GM18858 (cell line): ENCODE results near the gene ATP8A2.
"Not testable (repeated sequence)": the region's sequence is repeated elsewhere in the genome, so short reads cannot be mapped to it uniquely, and the experiment has no call there.

Source experiments
- ATAC-seq: cut with Tn5 transposase; IDR thresholded peaks from one replicate; pipeline ENCODE4 v1.9.1; 2021; ENCODE audit not compliant: unreplicated experiment

The ATP8A2 gene

GRCh38 chr13:26053418-26053980, 681.7 kb downstream of the ATP8A2 start:
- ATAC-seq, result no peak

GRCh38 chr13:26054896-26055295, 683.1 kb downstream of the ATP8A2 start:
- ATAC-seq, result no peak

DNA sequence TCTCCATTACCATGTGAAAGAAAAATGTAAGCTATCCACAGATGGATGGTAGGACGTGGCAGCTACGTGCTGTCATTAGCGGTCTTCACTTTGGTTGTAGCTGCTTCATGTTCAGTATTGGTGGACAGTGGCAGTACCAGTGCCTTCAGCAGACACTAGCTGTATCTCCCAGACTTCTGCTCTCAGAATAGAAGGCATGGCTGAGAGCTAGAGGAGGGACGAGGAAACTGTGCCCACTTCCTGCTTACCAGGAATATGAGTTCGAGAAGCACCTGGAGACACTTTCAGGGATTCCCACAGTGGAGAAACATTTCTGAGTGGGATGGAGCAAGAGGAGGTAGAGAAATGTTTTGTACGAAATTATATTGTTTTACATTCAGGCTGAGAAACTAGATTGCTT, 686.9 kb downstream of the ATP8A2 start:
- no peak for ATAC-seq

DNA sequence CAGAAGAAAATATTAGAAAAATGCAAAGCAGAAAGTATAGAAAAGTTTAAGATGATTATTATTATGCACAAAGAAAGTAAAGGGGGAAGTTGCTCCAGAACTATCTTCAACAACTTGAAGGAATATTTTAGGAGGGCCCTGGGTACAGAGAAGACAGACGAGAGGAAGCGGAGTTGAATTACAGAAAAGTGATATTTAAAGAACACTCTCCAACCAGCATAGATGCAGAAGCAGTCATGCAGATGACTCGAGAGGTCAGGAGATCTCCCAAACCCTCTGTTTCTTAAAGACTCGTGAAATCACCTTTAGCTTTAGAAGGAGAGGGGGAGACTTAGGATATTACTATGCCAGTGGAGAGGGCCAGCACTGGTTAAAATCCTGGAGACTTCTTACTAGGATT, 688.6 kb downstream of the ATP8A2 start:
- ATAC-seq, result no peak

- no peak for ATAC-seq
Measured at GRCh38 chr13:26061256-26061655, 689.5 kb downstream of the ATP8A2 start.

DNA sequence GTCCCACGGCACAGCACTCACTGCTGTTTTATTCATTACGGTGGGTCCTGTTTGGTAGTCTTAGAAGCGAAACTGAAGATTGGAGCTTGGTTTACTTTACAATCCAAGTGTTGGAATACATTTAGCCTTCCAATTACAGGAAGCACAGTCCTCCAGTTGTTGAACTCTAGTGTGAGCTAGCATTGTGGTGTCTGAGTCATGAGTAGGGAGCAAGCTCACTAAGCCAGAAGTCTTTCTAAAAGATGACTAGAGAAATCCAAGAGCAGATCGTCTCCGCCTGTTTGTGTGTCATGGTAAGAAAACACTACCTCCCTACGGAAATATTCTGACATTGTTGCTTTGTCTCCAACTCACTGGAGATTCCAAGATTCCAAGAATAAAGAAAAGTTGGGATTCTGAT, 690.2 kb downstream of the ATP8A2 start:
- no peak for ATAC-seq

- ATAC-seq, result no peak
Measured at GRCh38 chr13:26062853-26063444, 691.2 kb downstream of the ATP8A2 start.

GRCh38 chr13:26066492-26066891, 694.7 kb downstream of the ATP8A2 start:
- not testable (repeated sequence) for ATAC-seq

DNA sequence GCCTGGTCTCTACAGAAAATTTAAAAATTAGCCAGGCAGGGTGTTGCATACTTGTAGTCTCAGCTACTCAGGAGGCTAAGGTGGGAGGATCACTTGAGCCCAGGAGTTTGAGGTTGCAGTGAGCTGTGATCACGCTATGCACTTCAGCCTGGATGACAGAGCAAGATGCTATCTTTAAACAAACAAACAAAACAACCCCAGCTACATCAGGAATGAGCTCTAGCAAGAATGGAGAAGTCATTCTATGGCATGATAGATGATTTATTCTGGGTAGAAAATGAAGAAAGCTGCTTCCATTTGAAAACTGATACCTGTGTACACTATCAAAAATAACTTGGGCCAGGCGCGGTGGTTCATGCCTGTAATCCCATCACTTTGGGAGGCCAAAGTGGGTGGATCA, 695.8 kb downstream of the ATP8A2 start:
- ATAC-seq, result no peak

GRCh38 chr13:26068372-26068771, 696.6 kb downstream of the ATP8A2 start:
- not testable (repeated sequence) for ATAC-seq

DNA sequence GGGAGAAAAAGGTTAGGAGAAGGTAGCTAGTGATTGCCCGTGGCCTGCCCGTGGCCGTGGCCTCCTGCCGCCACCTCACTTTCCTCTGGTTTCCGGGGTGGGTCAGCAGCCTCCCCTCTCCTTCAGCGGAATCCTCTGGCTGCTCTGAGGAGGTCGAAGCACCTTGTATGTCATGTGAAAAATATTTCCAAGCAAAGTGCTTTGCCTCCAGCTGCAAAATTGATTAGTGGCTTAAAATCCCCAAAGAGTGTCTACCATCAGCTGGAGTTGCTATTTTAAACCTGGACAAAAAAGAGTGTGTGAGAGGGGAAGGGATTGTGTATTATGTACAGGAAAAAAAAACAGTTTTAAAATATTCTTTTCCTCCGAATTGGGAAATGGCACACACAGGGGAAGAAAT, 697.9 kb downstream of the ATP8A2 start:
- ATAC-seq, result not testable (repeated sequence)

DNA sequence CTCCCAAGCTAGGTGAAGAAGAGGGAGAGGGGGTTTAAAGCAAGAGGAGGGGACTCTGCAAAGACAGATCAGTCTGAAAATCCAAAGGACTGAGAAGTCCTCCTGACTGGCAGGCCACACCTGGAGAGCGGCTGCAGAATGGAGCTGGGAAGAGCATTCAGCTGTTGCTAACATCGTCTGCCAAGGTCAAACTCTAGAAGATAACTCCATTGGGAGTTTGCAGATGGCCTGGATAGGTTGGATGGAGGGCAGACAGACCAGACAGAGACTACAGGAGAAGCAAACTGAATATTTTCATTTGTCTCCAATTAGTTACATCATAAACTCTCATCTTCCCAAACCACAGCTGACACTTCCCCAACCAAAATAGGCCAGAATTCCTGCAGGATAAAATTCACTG, 699.9 kb downstream of the ATP8A2 start:
- ATAC-seq, result no peak

DNA sequence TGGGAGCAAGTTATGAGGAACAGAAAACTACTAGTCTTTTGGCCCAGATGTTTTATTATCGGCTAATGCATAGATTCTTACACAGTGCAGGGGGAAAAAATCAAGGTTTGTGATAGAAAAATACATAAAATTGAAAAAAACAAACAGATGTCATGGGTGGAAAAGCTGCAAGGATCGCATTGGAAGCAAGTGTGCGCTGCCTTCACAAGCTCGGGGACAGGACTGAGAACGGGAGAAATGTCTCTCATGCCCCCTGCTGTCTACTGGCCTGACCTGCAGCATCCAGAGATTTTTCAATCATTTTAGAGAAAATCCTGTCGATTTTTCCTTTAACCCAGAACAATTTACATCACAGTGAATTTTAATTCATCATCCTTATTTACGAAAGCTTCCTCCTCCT, 700.6 kb downstream of the ATP8A2 start:
- ATAC-seq, result not testable (repeated sequence)

DNA sequence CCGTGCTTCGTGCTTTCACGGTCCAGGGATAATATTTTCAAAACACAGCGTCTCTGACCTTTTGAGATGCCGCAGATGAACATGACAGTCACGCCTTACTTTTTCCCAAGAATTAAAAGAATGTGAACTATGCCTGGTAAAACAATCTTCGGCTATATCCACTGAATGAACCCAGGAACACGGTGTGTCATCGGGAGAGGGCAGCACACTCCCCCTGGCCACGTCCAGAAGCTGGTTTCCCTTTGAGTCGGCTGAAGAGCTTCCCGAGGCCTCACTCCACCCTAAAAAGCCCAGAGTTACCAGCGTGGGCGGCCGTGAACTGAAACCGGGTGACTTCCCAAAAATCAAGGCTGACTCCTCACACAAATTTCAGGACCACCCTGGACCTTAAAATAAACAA, 702.9 kb downstream of the ATP8A2 start:
- no peak for ATAC-seq
